HG03060 (cell line): ENCODE measurements around the gene AKAP9.
A peak's percentile ranks its signal among the peaks of the same experiment; 100 is the strongest.
"Not testable (repeated sequence)": the region's sequence is repeated elsewhere in the genome, so short reads cannot be mapped to it uniquely, and the experiment has no call there.

Source experiments
- ATAC-seq: cut with Tn5 transposase; IDR thresholded peaks from one replicate; pipeline ENCODE4 v1.9.1; 2021; ENCODE audit warnings: low read depth, moderate number of reproducible peaks; ENCODE audit not compliant: unreplicated experiment

The AKAP9 gene

DNA sequence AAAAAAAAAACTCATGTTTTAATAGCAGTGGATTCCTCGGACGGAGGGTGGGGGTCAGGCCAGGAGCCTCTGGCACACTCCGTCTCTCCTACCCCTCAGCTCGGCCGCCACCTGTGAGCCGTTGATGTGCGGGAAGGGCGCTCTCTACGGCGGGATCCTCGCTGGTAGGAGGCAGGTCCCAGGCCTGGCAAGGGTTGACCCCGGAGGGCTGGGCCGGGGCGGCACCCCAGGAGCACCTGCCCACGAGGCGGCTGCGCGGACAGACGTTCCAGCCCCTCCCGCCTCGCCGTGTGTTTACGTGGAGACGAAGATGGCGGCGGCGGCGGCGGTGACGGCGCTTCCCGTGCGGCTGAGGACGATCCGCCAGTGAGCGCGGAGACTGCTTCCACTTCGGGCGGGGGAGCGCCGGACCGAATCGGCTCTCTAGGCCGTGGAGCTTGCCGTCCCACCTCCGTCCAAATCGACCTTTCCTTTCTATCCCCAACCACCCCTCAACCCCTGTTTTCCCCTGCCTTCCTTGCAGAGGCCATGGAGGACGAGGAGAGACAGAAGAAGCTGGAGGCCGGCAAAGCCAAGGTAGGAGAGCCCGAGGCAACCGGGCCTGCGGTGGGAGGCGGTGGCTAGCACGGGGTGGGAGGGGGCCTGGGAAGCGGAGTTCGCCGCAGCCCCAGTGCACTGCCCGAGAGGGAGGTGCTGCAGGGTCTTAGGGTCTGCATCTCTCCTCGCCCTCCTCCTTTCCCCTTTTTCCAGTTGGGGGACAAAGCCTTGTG is at the start of gene AKAP9:
TSS of gene AKAP9 (plus strand) at position 291 of the 770 bp plus-strand sequence. CDS start at position 529, 238 bp downstream.
- peak; percentile 80 for ATAC-seq

DNA sequence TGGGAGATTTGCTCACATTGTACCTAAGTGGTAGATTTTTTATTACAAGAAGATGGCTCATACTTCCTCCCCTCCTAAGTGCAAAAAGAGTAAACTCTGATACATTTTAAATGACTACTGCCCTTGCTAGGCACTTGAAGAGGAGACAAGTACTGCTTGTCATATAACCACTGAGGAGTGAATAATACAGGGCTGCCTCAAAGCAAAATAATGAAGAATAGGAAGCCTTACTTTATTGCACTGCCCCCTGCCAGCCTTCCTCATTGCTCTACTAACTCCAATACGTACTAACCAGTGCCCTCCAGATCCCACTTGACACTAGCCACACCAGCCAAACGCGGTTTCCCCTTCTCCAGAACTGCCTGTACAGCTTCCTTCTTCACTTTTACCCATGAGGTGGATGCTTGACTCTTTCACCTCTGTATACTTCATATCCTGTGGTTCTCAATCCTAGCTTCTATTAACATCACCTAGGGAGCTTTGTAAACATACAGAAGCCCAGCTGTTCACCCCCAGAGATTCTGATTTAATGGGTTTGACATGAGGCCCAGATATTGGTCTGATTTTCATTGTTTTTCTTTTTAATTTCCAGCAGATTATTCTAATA is 48.5 kb upstream of the AKAP9 start:
- ATAC-seq = no peak

DNA sequence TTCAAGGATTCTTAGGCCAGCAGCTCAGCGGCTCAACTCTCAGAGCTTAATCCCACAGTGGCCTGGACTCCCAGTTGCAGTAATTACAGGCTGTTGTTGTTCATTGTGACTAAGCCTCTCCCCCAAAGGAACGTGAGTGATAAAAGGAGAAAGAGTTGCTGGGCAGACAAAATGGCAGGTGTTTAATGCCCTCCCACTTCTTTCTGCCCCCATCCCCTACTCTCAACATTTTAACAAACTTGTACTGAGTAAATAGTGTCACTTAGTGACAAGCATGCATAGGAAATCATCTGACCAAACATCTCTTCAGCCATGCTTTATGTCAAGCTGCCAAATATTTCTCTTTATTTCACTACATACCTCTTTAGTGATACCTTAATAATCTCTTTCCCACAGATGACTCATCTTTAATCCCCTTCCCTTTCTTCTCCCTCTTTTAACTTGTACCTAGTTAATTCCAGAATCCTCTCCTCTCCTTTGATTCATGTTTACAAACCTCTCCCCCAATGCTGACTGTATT is 47.8 kb upstream of the AKAP9 start:
- ATAC-seq = no peak

DNA sequence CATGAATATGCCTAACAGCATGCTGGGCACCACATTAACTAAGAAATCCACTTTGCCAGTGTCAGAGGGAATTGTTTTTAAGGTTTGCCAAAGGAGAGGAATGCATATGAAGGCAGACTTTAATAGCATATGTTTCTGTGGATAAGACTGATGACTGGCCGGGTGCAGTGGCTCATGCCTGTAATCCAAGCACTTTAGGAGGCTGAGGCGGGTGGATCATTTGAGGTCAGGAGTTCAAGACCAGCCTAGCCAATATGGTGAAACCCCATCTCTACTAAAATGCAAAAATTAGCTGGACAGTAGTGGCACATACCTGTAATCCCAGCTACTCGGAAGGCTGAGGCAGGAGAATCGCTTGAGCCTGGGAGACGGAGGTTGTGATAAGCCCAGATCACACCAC is 47.0 kb upstream of the AKAP9 start:
- ATAC-seq = not testable (repeated sequence)

DNA sequence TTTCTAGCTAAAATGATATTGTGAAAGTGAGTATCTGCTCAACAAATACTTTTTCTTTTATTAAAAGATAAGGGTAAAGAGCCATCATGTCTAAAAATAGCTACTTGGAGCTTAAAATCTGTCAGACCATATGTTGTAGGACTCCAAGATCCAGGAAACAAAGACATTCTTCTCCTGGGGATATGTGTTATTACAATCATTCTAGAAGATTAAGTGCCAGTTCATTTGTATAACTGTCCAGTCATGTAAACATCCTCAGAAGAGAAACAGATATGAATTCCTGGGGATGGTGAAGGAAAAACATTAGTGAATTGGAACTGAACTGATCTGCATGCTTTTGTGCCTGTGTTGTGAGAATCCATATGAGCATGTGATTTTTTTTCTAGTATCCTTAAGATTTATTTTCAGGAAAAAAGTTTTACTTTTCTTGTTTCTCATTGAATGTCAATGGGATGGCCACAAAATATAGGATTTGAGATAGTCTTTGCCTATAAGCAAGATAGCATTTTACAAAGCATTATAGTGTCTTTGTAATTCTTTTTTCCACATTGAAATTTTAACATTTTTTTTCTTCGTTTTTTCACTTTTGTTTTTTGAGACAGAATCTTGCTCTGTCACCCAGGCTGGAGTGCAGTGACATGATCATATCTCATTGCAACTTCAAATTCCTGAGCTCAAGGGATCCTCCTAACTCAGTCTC is 45.7 kb upstream of the AKAP9 start:
- no peak for ATAC-seq

DNA sequence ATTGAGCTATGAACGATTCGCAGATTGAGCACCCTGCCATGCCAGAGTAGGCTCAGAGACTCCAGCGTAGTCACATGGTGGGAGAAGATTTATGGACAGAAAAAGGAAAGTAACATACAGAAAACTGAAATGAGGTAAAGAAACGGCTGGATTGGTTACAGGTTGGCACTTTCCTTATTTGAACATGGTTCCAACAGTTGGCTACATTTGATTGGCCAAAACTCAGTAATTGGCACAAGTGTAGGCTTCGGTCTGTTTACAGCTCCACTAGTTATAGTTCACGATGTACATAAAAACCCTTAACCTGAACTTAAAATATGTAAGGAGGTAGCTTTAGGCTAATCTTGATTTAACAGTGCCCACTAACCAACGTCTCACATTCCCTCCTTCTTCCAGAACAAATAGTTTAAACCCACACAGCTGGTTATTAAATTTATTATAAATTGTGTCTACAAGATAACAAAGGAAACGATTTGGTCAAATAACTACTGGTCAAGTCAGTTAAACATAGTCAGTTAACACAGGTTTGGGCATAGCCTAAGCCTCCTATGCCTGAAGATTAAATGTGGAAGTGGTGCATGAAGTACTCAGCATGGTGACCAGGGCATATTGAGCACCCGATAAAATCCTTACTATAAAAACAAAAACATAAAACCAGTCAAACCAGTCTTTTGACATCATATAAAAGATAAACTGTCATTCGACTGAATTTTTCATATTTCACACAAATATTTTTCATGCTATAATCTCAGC is 42.2 kb upstream of the AKAP9 start:
- no peak for ATAC-seq

DNA sequence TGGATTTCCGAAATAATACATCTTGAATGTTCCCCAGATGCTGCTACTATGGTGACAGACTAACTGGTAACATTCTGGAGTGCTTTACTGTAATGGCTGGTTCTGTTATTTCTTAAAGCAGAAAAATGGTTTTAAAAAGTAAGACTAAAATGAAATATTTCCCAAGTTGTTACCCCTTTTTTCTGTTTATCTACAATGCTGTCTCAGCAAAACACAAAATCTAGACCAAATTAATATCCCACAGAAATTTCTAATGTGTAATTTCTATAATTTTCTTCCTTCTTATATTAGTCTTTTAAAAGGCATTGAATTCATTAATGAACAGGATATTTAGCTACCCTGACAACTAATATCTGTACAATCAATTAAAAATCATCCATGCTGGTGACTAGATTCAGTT is 41.1 kb upstream of the AKAP9 start:
- ATAC-seq = no peak

DNA sequence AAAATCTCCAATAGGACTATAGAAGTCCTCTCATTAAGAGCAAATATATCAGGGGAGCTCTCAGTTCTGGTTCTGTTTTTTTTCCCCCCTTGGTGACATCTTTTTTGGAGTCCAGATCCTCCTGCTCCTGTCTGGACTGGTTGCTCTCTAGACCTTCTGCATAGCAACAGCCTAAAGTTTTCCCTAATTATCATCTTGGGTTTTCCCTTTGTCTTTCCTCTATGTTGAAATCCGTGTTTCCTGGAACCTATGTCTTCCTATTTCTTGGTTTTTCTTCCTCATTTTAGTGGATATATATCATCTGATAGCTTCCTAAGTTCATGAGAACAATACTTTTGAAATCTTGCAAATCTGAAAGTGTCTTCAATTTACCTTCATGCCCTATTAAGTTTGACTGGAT is 30.5 kb upstream of the AKAP9 start:
- ATAC-seq = no peak

DNA sequence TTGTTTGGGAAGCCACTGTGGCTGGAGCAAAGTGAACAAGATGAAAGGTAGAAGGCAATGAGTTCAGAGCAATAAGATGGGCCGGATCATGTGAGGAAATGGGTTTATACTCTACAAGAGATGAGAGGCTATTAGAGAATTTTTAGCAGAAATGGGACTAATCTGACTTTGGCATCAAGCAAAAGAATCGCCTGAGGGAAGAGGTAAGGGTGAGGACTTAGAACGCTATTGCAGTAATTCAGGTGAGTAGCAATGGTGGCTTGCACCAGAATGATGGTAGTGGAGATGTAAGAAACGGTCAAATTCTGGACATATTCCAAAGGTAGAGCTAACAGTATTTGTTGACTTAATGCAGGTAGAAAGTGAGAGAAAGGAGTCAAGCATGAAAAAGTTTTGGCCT is 29.5 kb upstream of the AKAP9 start:
- no peak for ATAC-seq

DNA sequence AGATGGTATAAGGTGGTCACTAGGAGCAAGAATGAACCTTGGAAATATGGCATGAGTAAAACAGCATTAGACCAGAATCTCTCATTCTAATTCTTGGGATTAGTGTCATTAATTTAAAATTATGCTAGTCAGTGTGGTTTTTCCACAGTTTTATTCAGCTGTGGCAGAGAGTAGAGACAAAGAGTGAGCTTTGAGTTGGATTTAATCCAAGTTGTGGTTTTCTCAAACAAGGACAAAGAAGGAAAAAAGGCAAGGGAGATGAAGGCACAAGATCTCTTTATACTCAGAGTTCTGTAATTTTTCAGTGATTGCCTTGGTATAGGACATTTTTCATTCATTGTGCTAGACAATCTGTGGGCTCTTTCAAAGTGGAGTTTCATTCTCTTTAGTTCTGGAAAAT is 28.2 kb upstream of the AKAP9 start:
- ATAC-seq = no peak

DNA sequence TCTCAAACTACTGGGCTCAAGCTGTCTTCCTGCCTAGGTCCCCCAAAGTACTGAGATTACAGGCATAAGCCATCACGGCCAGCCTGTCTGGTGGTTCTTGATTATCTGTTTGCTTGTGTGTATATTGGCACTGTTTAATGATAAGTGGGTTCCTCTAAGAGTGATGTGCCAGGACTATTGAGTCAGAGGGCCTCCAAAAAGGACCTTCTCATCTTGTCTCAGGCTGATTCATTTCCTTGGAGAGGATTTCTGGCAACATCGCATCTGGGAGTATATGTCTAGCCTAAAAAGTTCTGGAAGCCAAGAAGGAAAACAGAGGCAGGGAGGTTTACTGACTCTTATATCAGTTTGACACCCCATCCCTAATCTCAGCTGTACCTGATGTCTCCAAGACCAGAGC is 27.1 kb upstream of the AKAP9 start:
- ATAC-seq = no peak

DNA sequence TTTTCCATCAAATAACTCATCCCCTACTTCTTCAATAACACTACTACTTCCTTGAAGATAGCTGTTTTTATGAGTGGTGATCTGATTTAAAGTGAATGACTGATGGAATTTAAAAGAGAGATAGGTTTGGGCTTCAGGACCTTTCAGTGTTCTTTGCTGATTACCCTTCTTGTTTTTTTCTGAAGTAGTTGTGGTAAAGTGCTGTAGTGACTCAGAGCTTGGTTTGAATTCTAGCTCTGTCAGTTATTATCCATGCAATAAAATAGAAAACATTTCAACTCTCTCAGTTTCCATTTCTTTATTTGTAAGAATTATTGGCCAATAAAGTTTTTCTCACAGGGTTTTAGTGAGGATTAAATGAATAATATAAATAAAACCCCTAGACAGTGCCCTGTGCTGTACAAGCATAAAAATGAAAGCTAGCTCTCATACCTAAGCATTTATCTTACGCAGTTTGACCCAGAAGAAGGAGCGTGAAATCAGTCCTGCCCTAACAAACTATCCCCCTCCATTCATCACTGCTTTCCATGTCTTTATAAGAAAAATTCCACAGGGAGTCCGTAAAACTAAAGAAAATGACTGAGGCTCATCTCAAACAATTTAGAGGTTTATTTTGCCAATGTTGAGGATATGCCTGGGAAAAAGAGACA is 25.1 kb upstream of the AKAP9 start:
- no peak for ATAC-seq

DNA sequence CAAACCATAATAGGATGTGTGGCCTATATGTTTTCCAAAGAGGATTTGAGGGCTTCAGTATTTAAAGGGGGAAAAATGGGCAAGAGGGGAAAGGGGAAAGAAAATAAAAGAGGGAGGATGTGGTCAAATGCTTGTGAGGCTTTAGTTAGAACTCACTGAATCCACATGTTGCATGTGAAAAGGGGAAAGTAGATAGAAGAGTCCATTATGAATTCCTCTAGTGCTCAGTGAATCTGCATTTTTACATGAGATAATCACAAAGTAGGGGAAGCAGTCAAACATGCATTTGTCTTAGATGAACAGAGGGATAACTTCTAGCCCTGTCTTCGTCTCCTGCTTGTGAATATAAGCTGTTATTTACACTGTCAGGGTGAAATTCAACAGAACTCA is 24.6 kb upstream of the AKAP9 start:
- no peak for ATAC-seq

DNA sequence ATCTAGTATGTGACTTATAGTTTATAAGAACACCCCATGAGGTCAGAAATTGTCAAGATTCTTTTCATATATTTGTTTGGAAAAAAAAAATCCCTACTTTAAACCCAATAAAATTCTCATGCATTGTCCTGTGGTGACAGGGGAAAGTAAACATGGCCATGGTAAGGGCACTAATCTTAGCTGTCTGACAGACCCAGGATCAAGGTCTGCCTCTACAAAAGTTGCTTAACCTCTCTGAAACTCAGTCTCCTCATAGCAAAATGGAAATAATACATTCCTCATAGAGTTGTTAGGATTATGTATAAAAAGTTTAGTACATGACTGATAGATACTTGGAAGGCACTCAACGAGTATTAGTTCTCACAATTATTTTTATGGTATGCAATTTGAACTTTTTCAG is 22.3 kb upstream of the AKAP9 start:
- no peak for ATAC-seq

DNA sequence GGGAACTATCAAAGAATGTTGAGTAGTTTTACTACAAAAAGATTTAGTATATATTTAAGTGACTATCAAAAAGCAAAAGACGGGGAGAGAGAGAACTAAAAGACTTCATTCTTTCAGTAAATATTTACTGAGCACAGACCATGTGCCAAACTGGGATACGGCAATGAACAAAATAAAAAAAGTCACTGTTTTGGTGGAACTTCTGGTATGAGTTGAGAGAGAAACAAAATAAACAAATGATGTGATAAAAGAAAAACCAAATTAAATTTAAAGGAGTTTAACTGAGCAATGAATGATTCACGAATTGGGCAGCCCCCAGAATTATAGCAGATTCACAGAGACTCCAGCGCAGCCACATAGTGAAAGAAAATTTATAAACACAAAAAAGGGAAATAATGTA is 17.8 kb upstream of the AKAP9 start:
- ATAC-seq = no peak

DNA sequence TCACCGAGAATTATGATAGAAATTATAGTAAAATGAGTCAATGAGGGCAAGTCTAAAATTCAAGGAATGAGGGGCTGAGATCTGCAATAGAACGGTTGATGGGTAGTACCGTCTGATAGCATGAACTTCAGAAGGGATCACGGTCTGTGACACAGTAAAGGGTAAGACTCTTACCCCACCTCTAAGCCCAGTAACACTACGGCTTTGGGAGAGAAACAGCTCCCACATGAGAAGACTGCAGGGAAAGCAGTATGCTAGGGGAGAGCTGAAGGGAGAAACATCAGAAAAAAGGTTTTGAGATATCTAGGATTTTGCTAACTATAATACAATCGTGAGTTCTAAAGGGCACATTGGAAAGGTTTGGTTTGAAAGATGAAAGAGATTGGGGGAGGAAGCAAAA is 12.8 kb upstream of the AKAP9 start:
- ATAC-seq = no peak

DNA sequence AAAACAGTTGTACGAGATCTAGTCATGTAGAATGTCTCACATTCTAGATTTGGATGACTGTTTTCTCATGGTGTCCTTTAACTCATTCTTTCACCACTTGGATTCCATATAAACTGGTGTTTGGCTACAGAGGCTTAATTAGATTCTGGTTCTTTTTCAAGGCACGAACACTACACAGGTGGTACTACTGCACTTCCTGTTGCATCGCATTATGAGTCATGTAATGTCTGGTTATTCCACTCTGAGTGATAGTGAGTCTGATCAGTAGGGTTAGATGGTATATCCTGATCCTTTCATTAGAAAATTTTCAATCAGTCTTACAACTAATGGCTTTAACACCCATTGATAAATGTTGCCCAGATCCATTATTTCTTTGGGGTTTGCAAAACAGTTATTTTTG is 11.2 kb upstream of the AKAP9 start:
- ATAC-seq = no peak

DNA sequence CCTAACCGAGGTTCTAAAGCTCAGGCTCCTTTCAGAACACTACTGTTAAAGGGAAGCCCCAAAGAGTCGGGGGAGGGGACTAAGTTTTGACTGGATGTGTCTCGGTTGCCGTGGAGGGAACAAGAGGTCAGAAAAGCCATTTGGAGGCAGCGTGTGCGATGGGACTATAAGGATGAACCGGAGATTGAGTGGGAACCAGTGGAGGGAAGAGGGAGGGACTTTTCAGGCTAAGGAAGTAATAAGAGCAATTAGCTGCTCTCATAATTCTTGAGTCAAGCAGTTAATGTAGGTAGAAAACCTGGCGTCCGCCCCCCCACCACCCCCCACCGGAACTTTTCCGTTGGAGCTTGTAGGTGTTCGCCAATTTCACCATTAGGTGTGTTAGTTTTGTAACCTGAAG is 491 bp upstream of the AKAP9 start:
- ATAC-seq = peak; percentile 8

DNA sequence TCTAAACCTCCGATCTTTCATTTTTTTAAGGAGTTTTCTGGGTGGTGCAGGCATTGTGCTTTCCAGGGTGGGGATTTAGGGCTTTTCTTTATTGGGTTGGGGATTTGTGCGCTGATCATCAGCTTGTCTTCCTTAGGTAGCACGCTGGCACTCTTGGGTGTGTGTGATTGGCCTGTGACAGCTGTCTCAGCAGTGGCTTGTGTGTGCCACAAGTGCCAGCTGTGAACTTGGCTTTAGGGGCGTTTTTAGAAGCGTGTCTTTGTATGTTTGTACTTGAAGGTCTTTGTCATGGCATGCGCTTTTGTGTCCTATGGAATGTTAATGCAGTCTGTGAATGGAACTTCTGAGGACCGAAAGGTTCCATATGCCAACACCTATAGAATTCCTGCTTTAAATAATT is 788 bp downstream of the AKAP9 start:
- ATAC-seq = no peak

DNA sequence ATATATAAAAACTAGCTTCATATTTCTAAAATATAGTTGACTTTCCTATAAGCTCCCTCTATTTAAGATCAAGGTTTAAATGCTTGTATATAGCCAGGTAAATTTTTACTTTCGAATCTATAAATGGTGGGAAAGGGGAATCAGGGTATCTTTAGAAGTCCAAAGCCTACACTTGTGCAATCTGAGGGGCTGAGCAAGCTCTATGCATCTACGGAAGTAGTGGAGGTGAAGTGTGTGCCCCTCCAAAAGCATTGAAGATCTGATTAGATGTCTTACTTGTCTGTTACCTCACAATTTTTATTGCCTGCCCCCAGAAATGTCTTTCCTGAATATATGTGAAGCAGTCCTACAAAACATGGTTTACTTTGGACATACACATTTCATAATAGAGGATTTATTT is 1.6 kb downstream of the AKAP9 start:
- no peak for ATAC-seq
